Muscle of back (tissue), 11 donors: ENCODE results near the gene PTPRN2. TPM values are rescaled to one million over a fixed set of nuclear protein-coding genes. Genes with fewer than 3 reads are reported as not detected.

Experiments
- DNase-seq, 3 donors: peaks; one replicate each; pipeline versions ENCODE4 v3.0.0 to v3.0.0-alpha.2; 2013
- polyA plus RNA-seq, 10 donors: library from polyadenylated mRNA; unstranded; fragments of 120-200 nt; gene quantifications; one replicate each; pipeline ENCODE4 v1.2.1, GENCODE V29; 2013; ENCODE audit not compliant: insufficient read length in 10 of 10

PTPRN2 gene
- polyA plus RNA-seq, 10 donors, result 1.8 to 3.1 (median 2.1) TPM

GRCh38 chr7:157637216-157637949 lies 950.2 kb downstream of the PTPRN2 start:
- DNase-seq, result no peak

- DNase-seq, result no peak
Measured at GRCh38 chr7:157635669-157636068, 952.0 kb downstream of the PTPRN2 start.

GRCh38 chr7:157635148-157635500 lies 952.5 kb downstream of the PTPRN2 start:
- DNase-seq, result no peak

- no peak for DNase-seq
Measured at GRCh38 chr7:157634401-157635147, 953.0 kb downstream of the PTPRN2 start.

DNA sequence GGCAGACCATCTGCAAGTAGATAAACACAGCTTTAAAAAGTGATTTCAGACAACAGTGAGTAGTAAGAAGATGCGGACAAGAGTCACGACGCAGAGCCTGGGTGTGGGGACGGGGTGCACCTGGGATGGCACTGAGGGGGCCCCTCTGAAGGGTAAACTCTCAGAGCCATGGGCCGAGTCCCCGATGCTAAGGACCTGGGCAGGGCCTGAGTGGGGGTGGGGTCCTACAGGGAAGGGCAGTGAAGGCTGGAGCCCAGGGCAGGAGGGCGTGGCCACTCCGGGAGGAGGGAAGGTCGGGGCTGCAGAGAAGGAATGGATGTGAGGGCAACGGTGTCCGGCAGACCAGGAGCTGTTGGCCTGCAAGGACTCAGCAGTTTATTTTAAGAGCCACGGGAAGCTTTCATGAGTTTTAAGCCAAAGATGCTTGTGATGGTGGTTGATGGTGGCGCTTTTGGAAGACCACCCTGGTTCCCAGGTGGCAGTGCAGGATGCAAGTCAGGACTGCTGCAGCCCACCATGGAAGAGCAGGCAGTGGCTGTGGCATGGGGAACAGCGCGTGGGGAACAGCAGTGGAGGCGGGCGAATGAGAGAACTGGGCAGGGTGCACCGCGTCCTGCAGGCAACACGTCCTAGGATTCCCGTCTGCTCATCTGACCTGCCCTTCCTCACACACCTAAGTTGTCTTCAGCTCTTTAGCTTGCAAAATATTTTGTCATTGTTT lies 954.0 kb downstream of the PTPRN2 start:
- no peak for DNase-seq

DNA sequence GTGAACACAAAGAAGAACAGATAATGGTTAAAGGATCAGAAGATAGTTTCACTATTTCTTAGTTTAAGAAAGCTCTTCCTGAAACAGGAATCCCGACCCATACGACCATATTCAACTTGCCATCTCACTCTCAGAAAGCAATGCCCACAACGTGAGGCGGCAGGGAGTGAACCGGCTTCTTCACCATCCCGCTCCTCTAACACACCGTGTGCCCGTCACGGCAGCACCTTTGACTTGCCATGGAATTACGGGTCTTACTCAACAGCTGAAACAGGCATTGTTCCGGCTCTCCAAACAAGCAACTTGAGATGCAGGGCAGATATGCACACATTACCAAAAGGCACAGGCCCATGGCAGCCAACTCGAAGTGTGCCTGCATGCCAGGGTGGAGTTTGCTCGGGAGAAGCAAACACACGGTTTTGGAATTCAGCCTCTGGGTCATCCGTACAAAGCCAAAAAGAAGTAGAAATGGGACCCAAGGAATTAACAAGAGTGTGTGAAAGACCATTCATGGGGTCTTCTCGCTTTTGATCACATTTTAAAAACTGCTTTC lies 957.2 kb downstream of the PTPRN2 start:
- DNase-seq, result no peak

DNA sequence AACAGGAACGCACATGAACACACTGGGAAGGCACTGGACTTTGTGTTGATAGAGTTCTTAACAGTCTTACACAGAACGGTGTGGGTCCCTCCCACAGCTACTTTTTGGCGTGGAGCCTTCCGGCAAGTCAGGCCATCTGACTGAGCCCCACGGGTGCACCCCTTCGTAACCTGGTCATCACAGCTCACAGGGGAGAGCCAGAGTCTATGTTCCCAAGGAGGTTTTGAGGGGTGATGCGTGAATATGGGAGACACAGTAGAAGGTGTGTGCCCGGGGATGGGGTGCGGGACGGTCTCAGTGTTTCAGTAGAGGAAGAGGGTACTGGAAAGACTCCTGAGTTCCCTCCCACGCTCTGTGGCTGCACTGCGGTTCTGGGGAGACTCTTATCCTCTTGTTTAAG lies 959.2 kb downstream of the PTPRN2 start:
- no peak for DNase-seq

- DNase-seq, result no peak
Measured at GRCh38 chr7:157627646-157628045, 960.0 kb downstream of the PTPRN2 start.

DNA sequence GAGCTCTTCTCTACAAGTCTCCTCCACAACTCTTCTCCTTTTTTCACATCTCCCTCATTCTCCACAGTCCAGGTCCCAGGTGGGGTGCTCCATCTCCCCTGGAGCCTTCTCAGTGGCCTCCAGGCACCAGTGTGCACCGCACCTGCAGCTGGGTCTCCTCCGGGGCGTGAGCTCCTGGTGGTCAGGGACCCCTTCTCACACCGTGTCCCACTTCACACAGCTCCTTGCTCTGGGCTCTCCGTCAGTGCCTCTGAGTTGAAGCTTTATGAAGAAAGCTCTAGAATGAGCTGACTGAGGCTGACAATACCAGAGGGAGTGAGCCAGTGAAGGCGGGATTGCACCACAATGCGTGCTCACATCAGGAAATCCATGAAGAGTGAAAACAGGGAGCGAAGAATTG lies 960.6 kb downstream of the PTPRN2 start:
- DNase-seq, result no peak

DNA sequence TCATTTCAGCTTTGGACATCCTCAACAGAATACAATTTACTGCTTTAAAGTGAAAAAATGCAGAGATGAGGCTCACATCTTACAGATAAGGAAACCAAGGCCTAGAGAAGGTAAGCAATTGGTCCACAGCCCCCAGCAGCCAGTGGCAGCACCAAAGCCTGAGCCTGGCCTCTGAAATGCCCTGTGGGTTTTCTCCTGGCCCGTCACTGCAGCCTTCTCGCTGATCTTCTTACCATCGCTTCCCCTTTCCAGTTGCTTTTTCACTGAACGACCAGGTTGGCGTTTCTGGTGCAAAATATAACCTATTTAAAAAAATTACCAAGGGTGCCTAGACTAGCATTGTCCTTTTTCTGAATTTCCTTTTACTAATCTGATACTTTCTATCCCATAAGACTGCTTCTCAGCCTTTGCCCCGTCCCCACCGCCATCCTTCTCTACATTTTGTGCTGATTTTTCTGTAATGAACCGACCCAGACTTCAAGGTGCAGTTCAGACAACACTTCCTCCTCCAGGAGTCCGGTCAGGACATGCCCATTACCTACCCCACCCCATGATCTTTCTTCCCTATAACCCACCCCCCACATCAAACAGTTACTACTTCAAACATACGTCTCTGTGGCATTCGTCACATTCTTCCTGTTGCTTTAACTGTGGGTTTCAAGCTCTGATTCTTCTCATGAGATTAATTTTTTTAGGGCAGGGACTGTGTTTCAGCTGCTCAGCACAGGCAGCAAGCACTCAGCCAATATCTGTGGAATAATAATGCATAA lies 961.5 kb downstream of the PTPRN2 start:
- DNase-seq, result no peak

GRCh38 chr7:157623556-157623955 lies 964.1 kb downstream of the PTPRN2 start:
- no peak for DNase-seq

GRCh38 chr7:157622408-157623205 lies 965.0 kb downstream of the PTPRN2 start:
- DNase-seq, result no peak

DNA sequence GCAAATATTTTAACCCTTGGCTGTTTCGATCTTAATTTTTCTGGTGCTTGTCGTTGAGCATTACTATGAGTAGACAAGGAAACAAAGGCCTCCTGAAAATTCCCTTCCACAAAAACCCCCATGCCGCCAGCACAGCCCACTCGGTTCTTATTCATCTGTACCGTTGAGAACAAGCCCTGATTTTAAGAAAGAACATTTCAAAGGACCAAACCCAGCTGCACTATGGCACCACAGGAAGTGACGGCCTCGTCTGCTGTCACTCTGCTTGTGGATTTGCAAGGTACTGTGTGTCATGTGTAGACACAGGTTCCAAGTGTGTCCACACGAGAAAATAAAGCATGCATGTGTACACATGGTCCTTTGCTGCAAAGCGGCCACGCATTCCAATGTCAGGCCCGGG lies 965.6 kb downstream of the PTPRN2 start:
- DNase-seq, result no peak

DNA sequence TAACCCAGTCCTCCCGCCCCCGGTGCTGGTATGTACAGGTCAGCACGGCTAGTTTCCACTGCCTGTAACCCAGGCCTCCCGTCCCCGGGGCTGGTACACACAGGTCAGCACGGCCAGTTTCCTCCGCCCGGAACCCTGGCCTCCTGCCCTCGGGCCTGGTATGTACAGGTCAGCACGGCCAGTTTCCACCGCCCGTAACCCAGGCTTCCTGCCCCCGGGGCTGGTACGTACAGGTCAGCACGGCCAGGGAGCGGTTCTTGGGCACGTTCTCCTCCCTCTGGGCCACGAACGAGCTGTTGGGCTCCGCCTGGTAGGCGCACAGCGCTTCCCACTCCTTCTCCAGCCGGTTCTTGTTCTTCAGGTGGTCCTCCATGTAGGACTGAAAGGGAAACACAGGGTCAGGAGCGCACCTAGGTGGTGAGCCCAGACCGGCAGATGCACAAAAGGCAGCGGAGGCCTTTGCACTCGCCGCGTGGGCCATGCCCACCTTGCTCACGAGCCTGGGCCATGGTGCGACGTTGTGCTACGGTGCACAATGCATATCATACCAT lies 966.4 kb downstream of the PTPRN2 start:
- DNase-seq, result no peak

DNA sequence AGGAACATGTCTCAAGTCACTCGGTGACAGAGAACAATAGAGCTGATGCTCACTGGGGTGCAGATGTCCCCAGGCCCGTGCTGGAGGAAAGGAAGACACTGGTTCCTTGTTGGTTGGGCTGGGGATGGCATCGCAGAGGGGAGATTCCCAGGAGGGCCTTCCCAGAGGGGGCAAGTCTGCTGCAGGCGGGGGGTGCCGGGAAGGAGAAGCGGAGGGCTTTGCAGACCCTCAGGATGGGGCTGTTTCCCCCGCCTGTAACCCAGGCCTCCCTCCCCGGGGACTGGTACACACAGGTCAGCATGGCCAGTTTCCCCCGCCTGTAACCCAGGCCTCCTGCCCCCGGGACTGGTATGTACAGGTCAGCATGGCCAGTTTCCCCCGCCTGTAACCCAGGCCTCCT lies 967.0 kb downstream of the PTPRN2 start:
- no peak for DNase-seq

- no peak for DNase-seq
Measured at GRCh38 chr7:157619753-157620525, 967.7 kb downstream of the PTPRN2 start.

- DNase-seq, result no peak
Measured at GRCh38 chr7:157618823-157619606, 968.6 kb downstream of the PTPRN2 start.

DNA sequence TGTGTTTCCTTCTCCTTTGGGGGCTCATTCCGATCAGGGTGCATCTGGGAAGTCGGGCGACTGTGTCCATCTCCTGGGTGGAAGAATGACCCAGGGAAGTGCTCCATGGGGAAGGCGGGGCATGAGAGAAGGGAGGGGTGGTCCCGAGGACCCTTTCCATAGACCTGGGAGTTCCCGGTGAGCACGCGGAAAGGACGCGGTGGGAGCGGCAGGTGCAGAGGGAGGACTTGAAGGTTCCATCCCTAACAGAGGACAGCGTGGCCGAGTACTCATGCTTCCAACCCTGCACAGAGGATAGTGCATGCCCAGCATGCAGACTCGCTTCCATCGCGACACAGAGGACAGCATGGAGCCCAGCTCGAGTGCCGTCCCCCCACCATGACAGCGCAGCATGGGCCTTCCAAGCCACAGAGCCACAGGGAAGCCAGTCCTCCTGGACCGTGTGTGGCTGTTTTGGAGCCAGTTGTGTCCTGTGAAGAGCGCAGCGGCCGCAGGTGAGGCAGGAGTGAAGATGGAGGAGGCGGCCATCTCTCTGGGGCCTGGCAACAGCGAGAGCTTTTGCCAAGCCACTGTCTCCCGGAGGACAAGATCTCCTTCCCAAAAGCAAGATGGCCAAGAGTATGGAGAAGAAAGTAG lies 969.4 kb downstream of the PTPRN2 start:
- DNase-seq, result no peak
